Fibroblast of skin of right biceps (primary cell): ENCODE data around the gene NGEF.
"Not testable (repeated sequence)": the region's sequence is repeated elsewhere in the genome, so short reads cannot be mapped to it uniquely, and the experiment has no call there.

ENCODE experiments used
- DNase-seq: peaks from one replicate; pipeline ENCODE4 v3.0.0-alpha.2; 2013

Gene NGEF

GRCh38 chr2:233013027-233013461, at the start of gene NGEF:
NGEF (minus strand) TSS chr2:233013256; CDS start chr2:232974890, 38,366 bp downstream.
- DNase-seq: no peak

- DNase-seq: no peak
Measured at GRCh38 chr2:233062451-233062850, 49.4 kb upstream of the NGEF start.

- no peak for DNase-seq
Measured at GRCh38 chr2:233061591-233062450, 48.8 kb upstream of the NGEF start.

- DNase-seq: no peak
Measured at GRCh38 chr2:233060980-233061590, 48.0 kb upstream of the NGEF start.

GRCh38 chr2:233060501-233060979, 47.5 kb upstream of the NGEF start:
- DNase-seq: no peak

- no peak for DNase-seq
Measured at GRCh38 chr2:233059797-233060500, 46.9 kb upstream of the NGEF start, which contains the start of gene INPP5D. INPP5D (plus strand) TSS chr2:233060342; CDS start chr2:233060479, 137 bp downstream.

- no peak for DNase-seq
Measured at GRCh38 chr2:233059547-233059796, 46.4 kb upstream of the NGEF start.

- DNase-seq: no peak
Measured at GRCh38 chr2:233058717-233059546, 45.9 kb upstream of the NGEF start.

GRCh38 chr2:233056961-233057605, 44.0 kb upstream of the NGEF start:
- no peak for DNase-seq

GRCh38 chr2:233055362-233055761, 42.3 kb upstream of the NGEF start:
- no peak for DNase-seq

GRCh38 chr2:233053928-233054784, 41.1 kb upstream of the NGEF start:
- DNase-seq: peak; percentile 36

GRCh38 chr2:233052517-233052916, 39.5 kb upstream of the NGEF start:
- DNase-seq: not testable (repeated sequence)

GRCh38 chr2:233051241-233052149, 38.4 kb upstream of the NGEF start:
- DNase-seq: peak; percentile 50

GRCh38 chr2:233049194-233049761, 36.2 kb upstream of the NGEF start:
- no peak for DNase-seq

GRCh38 chr2:233048569-233049193, 35.6 kb upstream of the NGEF start:
- DNase-seq: no peak

- no peak for DNase-seq
Measured at GRCh38 chr2:233047667-233048066, 34.6 kb upstream of the NGEF start.

- no peak for DNase-seq
Measured at GRCh38 chr2:233047206-233047605, 34.1 kb upstream of the NGEF start.

- no peak for DNase-seq
Measured at GRCh38 chr2:233044974-233045605, 32.0 kb upstream of the NGEF start.

GRCh38 chr2:233042549-233042948, 29.5 kb upstream of the NGEF start:
- DNase-seq: no peak
